HG02943 (cell line): Measurements from ENCODE around the gene PTPRE.

Experiments
- ATAC-seq: cut with Tn5 transposase; IDR thresholded peaks from one replicate; pipeline ENCODE4 v1.9.1; 2021; ENCODE audit warnings: mild to moderate bottlenecking, low read depth, moderate library complexity; ENCODE audit not compliant: unreplicated experiment

The PTPRE gene

DNA sequence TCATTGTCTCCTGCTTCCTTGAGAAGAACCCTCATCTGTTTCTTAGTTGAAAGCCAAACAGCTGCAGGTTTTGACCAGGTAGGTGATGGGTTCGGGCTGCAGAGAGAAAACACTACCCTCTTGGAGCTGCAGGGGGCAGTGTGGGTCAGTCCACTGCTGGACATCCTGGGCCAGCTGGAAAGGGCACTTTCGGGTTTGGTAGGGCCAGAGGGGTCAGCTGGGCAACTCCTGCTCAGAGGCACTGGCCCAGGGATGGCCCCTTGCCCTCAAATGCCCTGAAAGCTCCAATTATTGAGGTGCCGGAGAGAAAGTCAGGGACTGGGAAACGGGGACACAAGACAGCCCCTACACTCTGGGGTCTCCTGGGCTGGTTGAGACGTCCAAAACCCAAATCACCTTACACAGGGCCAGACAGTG, 128.7 kb downstream of the PTPRE start:
- ATAC-seq = no peak

DNA sequence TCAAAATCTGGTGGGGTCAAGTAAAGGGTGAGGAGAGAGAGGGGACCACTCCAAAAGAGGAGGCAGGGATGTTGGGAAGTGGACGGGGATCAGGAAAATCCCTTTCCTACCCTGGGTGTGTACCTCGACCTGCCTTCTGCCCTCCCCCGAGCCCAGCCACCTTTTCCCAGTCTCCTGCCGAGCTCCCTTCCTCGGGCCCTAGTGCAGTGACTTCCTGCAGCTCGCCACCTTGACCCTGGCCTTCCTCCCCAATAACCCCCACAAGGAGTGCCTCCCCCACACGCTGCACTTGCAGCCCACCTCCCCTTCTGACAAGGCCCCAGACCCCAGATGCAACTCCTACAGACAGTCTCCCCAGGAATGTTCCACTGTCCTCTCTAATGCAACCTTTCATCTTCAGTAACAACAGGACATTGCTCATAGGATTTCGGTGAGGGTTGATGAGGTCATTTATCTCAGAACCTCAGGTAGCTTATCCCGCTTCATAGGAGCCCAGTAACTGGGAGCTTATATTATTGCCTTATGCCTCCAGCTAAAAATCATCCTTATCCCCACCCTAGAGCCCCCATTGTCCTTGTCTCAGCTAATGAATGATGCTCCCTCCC, 129.2 kb downstream of the PTPRE start:
- ATAC-seq = no peak

DNA sequence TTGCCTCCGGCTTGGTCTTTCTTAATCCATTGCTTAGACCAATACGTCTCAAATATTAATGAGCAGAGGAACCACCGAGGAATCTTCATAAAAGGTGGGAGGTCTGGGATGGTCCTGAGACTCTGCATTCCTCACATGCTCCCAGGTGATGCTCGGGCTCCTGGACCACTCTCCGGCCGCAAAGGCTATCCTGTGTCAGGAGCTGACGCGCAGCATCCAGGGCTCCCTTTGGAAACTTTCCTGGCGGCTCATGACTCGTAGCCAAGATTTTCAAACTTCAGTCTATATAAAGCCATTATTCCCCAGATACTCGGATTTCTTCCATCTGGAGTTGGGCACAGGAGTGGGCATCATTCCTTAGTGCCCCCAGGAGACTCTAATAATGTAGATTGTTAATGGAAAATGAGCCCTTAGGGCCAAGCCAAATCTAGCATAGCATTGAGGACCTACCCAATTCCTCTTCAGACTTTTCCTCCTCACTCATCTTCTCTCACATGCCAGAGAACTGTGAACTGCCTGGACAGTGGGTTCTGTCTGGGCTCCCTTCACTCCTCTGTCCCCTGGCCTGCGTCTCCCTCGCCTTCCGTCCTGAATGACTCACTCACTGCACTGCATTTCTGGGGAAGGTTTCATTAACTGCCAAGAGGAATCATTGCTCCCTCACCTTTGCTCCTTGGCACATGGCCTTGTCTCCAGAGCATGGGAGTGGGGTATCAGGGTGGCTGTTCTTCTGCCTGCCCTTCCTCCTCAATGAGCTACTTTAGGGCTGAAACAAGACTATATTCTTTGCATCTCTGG, 130.0 kb downstream of the PTPRE start:
- ATAC-seq = no peak

- no peak for ATAC-seq
Measured at GRCh38 chr10:128040096-128040495, 133.2 kb downstream of the PTPRE start.

GRCh38 chr10:128040681-128041080, 133.8 kb downstream of the PTPRE start:
- no peak for ATAC-seq

DNA sequence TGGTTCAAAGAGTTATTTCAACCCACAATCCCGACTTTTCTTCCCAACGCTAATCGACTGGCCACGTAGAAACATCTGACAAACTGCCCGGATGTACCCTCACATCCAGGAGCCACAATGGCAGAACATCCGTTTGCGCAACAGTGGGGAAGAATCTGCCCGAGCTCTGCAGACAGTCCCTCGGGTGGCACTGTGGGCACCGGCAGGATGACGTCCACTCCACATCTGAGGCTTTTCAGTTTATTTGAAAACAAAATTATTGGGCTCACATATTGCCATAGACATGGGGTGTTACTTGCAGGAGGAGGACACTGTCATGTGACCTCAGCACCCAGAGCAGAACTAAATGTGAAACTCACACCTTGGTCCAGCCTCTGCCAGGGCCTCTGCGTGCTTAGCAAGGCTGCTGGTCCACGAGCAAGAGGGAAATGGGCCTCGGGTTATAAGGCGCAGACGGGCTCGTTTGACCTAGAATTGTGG, 135.3 kb downstream of the PTPRE start:
- no peak for ATAC-seq

DNA sequence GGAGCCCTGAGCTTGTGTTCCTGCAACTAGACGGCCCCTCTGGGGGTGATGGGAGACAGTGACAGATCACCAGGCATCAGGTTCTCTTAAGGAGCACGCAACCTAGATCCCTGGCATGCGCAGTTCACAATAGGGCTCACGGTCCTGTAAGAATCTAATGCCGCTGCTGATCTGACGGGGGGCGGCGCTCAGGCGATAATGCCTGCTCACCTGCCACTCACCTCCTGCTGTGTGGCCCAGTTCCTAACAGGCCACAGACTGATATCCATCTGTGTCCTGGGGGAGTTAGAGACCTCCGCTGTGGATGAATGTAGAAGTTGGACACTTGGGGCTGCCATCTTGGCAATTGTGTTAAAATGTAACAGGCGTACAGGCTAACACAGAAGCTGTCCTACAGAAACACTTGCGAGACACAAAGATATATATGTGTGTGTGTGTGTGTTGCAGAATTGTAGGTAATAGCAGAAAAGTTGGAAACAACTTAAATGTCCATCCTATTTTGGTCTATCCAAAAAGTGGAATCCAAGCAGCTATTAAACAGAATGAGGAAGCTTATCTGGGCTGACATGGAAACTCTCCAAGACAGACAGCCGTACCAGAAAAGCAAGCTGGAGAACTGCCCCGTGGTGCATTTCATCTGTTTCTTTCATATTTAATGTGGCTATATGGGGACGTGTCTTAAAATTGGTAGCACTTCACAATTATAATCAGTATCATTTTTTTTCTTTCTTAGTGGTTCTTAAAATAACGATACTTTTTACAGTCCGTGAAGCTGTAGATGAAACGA, 136.5 kb downstream of the PTPRE start:
- ATAC-seq = no peak

GRCh38 chr10:128044186-128044585, 137.3 kb downstream of the PTPRE start:
- no peak for ATAC-seq

DNA sequence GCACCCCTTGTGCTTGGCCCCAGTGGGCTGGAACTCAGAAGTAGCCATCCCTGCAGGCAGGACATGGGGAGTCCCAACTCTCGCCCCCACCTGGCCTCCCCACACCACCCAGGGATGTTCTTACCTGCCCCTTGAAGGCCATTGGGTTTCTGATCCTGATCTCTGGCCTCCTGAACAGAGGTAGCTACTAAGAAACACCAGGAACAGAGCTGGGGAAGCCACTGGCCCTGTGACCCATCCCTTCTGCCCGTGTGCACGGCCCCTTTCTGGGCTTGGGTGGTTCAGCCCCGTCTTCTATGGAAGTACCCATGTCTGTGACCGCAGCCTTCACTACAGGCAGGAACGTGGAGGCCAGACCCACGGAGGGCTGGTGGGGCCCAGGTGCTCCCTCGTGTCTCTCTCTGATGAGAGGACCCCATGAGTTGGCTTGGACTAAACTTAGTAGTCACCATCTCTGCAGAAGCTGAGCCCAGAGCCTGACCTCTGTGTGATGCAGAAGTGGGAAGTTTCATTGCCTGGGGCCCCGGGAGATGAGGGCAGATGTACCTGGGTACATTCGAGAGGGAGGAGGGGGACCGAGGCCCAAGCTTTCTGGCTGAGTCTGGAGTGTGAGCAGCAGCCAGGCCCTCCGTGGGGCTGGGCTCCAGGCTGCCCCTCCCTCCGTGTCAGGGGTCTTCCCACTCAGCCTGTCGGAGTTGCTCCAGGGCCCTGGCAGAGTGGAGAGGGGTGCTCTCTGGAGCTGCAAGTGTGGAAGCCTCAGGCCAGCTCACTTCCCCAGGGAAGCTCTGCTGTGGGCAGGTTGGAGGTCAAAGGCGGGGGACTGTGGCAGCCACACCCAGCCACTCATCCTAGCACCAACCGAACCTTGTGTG, 138.3 kb downstream of the PTPRE start:
- no peak for ATAC-seq

GRCh38 chr10:128045833-128046120, 138.9 kb downstream of the PTPRE start:
- no peak for ATAC-seq

GRCh38 chr10:128046156-128046952, 139.5 kb downstream of the PTPRE start:
- ATAC-seq = no peak

- ATAC-seq = no peak
Measured at GRCh38 chr10:128046953-128047290, 140.0 kb downstream of the PTPRE start.

GRCh38 chr10:128047351-128047750, 140.4 kb downstream of the PTPRE start:
- ATAC-seq = peak; percentile 99

DNA sequence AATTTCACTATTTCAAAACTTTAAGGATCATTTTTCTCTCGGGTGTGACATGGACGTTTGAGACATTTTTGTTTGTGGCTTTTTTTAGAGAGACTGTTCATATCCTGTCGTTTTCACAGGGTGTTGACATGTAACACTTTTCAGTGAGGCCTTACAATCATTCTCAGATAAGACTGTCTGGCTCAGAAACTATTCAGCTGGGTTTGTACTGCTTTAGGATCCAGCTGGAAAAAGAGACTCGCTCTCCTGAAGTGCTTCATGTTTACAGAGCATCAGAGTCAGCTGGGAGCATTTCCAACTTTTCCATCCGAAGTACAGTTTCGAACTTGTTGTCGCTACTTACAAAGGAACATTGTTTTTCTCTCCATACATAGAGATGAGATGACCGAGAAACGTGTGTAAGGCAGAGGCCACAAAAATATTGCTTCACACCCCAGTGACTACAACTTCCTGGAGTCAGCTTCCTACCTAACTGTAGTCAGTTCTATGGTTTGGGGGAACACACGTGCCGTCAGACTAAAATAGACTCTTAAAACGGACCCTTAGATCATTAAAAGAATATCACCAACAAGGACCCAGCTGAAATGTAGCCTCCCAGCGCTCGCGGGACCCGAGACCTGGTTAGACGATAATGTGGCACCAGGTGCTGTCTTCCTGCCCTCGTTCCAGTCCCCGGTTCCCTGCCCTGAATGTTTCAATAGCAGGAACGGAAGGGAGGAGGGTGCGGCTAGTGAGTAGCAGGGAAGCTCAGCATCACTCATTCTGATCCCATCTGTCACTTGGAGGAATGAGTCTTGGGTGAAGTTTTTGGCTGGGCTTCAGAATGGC, 141.3 kb downstream of the PTPRE start:
- peak; percentile 16 for ATAC-seq

- ATAC-seq = no peak
Measured at GRCh38 chr10:128048819-128049210, 141.9 kb downstream of the PTPRE start.

GRCh38 chr10:128049226-128050120, 142.6 kb downstream of the PTPRE start:
- no peak for ATAC-seq

DNA sequence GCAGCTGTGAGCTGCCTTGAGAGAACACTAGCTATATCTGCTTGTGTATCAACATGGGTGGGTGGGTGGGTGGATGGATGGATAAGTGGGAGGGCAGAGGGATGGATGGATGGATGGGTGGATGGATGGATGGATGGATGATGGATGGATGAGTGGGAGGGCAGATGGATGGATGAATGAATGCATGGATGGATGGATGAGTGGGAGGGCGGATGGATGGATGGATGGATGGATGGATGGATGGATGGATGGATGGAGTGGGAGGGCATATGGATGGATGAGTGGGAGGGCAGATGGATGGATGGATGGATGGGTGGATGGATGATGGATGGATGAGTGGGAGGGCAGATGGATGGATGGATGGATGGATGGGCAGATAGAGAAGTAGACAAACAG, 143.2 kb downstream of the PTPRE start:
- no peak for ATAC-seq

GRCh38 chr10:128050936-128051335, 144.0 kb downstream of the PTPRE start:
- no peak for ATAC-seq
